COR-L47 (cell line): ENCODE measurements around the gene RAP1GAP2.
"Not testable (repeated sequence)": the region's sequence is repeated elsewhere in the genome, so short reads cannot be mapped to it uniquely, and the experiment has no call there.

Source experiments
- DNase-seq: peaks from one replicate; lab custom pipeline; 2025; lab: John Stamatoyannopoulos, UW

RAP1GAP2 gene

GRCh38 chr17:2885733-2886132, 89.5 kb downstream of the RAP1GAP2 start:
- DNase-seq = peak; percentile 58

GRCh38 chr17:2888326-2888725, 92.1 kb downstream of the RAP1GAP2 start:
- DNase-seq = no peak

GRCh38 chr17:2889256-2889655, 93.0 kb downstream of the RAP1GAP2 start:
- DNase-seq = no peak

DNA sequence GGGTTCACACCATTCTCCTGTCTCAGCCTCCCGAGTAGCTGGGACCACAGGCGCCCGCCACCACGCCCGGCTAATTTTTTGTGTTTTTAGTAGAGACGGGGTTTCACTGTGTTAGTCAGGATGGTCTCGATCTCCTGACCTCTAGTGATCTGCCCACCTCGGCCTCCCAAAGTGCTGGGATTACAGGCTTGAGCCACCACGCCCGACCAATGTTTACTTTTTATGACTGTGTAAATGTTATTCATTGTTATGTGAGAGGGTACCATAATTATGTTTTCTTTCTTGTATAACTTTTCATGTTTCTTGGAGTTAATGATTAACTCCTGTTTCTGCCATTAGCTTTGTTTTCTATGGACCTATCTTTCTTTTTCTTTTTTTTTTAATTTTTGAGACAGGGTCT, 94.5 kb downstream of the RAP1GAP2 start:
- DNase-seq = not testable (repeated sequence)

GRCh38 chr17:2892305-2892971, 96.2 kb downstream of the RAP1GAP2 start:
- DNase-seq = no peak

GRCh38 chr17:2893422-2893914, 97.2 kb downstream of the RAP1GAP2 start:
- DNase-seq = no peak

DNA sequence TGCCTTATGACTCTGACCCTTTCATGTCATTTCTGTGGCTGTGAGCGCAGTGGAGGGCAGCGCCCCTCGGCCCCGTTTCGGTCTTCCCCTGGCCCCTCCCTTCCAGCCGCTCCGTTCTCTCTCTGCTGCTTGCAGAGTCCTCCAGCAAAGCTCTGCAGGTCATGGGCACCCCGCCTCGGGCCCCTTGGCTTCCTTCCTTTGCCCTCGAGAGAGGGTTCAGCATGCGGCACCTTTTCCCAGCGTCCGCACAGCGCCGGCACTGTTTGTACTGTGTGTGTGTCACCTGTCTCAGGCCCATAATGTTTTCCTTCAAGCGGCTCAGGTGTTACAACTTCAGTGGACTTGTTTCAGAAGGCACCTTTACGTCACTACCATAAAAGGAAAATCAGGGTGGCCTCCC, 98.5 kb downstream of the RAP1GAP2 start:
- DNase-seq = no peak

DNA sequence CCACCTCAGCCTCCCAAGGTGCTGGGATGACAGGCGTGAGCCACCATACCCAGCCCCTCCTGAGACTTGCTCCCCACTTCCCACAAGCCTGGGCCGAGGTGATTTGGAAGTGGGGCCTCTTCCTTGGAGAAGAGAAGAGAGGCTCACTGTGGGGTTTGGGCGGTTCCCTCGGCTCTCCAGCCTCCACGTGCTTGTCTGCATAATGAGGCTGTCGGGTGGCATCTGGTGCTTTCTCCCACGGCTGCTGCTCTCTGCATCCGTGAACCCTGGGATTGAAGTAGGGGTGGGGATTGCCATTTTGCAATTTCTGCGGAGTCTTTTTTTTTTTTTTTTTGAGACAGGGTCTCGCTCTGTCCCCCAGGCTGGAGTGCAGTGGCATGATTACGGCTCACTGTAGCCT, 101.4 kb downstream of the RAP1GAP2 start:
- DNase-seq = no peak

- no peak for DNase-seq
Observed at GRCh38 chr17:2898255-2898926, 102.2 kb downstream of the RAP1GAP2 start.

GRCh38 chr17:2899906-2900305, 103.7 kb downstream of the RAP1GAP2 start:
- DNase-seq = no peak

DNA sequence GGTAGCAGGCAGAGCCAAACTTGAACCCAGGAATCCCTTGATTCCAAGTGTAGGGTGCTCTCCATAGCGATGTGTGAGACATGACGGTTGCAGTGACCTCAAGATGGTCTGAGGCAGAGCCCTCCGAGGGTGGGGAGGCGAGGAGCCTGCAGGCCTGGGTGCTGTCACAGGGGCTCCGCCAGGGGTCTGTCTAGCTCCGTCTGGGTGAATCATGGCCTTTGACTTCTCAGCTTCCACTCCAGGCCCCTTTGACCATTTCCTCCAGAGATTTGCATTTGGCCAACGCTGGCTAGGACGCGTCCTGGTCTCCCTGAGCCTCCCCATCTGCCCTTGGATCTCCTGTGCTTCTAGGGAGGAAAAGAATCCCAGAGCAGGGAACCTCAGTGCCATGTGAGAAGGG, 104.6 kb downstream of the RAP1GAP2 start:
- DNase-seq = no peak

GRCh38 chr17:2901582-2901981, 105.3 kb downstream of the RAP1GAP2 start:
- DNase-seq = no peak

DNA sequence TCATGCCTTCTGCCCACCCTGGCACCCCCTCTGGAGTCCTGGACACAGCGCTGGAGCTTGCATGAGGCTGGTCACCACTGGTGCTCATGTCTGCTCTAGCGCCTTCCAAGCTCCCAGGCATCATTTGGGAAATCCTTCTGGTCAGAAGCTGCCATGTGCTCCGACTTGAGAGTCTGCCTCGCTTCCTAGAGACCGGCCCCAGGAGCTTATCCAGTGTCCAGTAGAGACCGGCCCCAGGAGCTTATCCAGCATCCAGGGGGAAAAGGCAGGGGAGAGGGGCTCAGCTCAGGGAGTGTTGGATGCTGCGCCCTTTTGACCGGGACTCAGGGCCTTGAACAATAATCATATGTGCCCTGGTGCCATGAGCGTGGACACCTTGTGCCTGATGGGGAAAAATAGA, 106.3 kb downstream of the RAP1GAP2 start:
- no peak for DNase-seq

- no peak for DNase-seq
Observed at GRCh38 chr17:2903193-2903974, 107.1 kb downstream of the RAP1GAP2 start.

DNA sequence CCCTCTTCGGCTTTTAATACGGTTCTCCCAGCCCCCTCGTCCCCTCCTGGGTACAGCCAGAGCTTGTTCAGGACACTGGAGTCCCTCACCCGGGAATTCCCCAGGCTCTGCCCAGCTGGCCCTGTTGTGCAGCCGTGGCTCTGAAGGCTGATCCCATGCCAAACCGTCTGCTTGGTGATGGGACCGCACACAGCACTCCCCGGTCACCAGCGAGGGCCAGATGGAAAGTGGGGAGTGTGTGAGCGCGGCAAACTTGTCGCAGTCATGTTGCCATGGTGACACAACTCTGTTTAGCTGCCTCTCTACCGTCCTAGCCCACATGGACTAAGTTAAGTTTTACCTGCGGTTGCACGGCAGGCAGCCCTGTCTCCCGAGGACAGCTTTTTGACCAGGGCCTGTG, 107.9 kb downstream of the RAP1GAP2 start:
- DNase-seq = no peak

GRCh38 chr17:2905269-2905668, 109.0 kb downstream of the RAP1GAP2 start:
- no peak for DNase-seq

DNA sequence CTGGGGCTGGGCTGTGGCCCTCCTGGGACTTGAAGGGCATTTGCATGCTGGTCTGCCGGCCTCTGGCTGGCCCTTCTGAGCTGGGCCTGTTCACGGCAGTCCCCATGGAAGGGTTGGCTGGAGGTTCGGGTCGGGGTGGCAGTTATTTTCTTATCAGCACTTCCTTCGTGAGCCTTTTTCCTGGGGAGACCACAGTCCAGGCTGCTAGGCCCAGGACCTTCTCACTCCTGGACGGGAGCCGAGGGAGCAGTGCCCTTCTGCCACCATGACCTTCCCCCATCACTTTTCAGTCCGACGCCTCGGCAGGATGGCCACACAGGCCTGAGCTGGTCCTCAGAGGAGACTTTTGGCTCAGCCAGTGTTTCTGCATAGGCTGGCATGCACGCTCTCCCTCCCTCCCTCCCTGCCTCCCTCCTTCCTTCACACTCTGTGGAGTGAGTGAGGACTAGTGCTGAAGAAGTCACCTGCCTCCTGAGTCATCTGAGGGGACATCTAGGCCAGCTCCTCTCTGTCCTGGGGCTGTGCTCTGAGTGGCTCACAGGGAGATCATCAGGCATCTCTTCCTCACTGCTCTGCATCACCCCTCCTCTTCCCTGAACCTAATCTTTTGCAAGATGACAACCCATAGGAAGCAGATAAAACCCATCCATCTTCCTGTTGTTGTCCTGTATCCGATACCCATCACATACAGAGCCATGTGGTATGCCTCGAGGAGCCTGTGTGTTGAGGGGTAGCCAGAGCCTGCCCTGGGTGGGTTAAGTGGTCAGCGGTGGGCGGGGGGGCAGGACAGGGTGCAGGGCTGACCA, 109.7 kb downstream of the RAP1GAP2 start:
- DNase-seq = no peak

DNA sequence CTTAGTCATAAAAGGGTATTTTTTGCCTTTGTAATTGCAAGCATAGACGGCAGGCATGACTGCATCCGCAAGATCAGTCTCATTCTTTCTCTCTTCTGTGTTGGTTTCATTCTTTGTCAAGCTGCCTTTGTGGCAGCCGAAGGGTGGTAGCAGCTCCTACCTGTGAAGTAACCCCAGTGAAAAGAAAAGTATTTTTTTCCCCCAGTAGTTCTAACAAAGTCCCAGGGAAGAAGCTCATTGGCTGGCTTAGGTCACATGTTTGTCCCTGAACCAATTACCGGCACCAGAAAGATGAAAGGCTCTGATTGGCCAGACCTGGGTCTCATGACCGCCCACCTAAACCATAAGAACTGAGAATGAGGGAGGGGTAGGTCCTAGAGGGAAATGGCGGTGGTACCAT, 110.7 kb downstream of the RAP1GAP2 start:
- no peak for DNase-seq

DNA sequence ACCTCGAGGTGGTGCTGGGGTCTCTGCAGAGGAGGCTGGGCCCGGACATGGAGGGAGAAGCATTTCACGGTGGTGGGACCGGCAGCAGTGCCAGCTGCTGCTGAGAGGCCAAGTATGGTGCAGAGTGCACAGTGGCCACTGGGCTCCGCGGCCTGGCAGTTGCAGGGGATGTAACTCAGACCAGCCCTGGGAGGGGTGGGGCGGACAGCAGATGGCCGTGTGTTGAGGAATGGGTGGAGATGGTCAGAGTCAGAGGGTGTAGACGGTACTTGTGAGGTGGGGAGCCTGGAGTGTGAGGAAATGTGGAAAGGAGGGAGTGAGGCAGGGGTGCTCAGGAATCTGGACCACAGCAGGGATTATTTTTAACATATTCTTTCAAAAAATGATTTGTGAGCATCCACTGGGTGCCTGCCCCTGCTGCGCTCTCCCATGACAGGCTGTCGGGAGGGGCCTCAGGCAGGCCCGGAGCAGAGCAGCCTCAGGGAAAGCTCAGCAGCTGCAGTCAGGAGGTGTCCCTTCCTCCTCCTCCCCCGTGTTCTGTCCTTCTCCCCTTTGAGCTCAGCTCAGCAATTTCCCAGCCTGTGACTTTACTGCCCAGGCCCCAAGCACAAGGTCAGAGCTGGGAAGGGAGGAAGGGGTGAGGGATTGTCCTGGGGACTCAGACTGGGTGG, 113.1 kb downstream of the RAP1GAP2 start:
- no peak for DNase-seq

GRCh38 chr17:2909846-2910234, 113.6 kb downstream of the RAP1GAP2 start:
- DNase-seq = no peak

DNA sequence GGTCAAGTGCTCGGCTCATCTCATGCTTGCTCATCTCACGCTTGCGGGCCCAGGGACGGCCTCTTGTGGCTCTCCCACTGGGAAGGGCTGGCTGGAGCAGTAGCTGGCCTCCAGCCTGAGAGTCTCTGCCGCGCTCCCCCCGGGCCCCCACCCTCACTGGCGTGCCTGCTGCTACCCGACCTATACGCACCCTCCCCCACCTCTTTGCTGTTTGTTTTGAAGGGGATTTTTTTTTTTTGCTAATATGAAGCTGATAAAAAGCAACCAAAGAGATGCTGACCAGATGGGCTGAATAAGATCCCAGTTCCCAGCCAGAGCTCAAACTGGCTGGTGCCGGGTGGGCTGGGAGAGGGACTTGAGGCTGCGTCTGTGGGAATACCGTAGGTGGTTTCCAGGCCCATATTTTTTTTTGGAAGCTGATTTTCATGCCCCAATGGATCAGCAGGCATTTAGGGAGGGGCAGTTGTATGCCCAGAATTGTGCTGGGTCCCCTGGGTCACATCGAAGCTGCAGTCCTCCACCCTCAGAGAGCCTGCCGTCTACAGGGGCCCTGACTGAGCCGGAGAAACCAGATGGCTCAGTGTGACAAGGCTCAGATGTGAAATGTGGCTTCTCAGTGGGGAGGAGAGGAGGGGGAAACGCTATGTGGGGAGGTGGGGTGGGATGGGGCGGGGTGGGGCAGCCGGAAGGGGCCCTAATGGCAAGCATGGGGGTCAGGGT, 115.0 kb downstream of the RAP1GAP2 start:
- no peak for DNase-seq
